Ecto neural progenitor cell (in vitro differentiated cells): ENCODE data around the gene PIK3C2B.
"Not testable (repeated sequence)": the region's sequence is repeated elsewhere in the genome, so short reads cannot be mapped to it uniquely, and the experiment has no call there.

ENCODE experiments used
- DNase-seq: peaks from one replicate; pipeline ENCODE4 v3.0.0-alpha.2; 2018; ENCODE audit warnings: low spot score

PIK3C2B gene, protein sequence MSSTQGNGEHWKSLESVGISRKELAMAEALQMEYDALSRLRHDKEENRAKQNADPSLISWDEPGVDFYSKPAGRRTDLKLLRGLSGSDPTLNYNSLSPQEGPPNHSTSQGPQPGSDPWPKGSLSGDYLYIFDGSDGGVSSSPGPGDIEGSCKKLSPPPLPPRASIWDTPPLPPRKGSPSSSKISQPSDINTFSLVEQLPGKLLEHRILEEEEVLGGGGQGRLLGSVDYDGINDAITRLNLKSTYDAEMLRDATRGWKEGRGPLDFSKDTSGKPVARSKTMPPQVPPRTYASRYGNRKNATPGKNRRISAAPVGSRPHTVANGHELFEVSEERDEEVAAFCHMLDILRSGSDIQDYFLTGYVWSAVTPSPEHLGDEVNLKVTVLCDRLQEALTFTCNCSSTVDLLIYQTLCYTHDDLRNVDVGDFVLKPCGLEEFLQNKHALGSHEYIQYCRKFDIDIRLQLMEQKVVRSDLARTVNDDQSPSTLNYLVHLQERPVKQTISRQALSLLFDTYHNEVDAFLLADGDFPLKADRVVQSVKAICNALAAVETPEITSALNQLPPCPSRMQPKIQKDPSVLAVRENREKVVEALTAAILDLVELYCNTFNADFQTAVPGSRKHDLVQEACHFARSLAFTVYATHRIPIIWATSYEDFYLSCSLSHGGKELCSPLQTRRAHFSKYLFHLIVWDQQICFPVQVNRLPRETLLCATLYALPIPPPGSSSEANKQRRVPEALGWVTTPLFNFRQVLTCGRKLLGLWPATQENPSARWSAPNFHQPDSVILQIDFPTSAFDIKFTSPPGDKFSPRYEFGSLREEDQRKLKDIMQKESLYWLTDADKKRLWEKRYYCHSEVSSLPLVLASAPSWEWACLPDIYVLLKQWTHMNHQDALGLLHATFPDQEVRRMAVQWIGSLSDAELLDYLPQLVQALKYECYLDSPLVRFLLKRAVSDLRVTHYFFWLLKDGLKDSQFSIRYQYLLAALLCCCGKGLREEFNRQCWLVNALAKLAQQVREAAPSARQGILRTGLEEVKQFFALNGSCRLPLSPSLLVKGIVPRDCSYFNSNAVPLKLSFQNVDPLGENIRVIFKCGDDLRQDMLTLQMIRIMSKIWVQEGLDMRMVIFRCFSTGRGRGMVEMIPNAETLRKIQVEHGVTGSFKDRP (N-terminal part only)

DNA sequence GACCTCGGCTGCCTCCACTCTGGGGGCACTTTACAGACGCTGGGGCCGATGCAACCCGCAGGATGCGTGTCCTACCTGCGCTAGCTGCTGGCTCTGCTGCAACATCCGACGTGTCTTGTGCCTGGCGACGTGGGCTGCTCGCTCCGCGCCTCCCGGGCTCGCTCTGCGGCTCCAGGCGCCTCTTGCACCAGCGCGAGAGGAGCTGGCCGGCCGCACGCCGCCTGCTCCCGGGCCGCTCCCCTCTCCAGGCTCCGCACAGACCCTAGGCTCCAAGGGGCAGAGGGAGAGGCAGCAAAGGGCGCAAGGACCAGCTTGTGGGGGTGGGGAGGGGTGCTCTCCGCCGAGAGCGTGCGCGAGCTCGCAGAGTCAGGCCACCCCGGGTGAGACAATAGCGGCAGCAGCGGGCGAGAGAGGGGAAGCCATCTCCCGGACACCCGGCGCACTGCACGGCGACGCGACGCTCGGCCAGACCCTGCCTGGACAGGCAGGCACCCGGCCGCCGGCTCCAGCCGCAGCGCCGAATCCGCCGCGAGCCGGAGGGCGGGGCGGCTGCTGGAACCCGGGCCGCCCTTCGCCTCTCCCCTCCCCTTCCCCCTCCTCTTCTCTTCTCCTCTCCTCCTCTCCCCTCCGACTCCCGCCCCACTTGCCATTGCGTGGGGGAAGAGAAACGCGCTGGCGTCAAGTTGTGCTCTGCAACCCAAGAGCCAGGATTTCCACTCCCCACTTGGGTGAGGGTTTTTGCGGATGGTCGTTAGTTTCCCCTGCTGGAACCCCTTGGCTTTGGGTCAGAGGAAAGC is at the start of gene PIK3C2B:
Gene PIK3C2B (minus strand): TSS at position 525 of the 797 bp plus-strand sequence. CDS start 25,003 bp downstream, outside the sequence.
- DNase-seq, result peak; percentile 91

DNA sequence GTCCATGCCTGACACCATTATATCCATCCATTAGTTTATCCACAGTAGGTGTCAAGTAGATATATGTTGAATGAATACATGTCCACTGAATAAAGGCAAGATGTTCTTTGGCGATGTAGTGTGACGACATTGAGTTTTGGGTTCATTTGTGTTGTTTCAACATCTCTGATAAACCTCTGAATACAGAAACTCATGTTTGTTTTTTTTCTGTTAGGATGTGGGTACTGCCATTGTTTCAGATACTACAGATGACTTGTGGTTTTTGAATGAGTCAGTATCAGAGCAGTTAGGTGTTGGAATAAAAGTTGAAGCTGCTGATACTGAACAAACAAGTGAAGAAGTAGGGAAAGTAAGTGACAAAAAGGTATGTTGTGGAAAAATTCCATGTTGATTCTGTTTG is 49.7 kb upstream of the PIK3C2B start:
- no peak for DNase-seq

DNA sequence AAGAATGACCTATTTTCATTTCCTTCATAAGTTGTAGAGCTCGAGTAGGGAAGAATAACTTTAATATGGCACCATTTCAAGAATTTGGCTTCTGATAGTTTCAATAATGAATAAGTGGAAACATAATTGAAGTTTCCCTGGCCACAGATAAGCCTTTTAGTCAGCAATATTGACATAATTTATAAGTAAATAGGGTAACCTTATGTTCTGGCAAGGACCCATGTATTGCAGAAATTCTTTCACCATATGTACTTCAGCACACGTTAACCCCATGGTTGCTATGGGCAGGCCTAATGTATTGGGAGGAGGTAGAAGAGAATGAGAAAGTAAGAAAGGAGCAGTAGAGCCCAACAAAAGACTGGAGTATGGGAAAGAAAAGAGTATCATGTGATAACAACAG is 47.0 kb upstream of the PIK3C2B start:
- no peak for DNase-seq

DNA sequence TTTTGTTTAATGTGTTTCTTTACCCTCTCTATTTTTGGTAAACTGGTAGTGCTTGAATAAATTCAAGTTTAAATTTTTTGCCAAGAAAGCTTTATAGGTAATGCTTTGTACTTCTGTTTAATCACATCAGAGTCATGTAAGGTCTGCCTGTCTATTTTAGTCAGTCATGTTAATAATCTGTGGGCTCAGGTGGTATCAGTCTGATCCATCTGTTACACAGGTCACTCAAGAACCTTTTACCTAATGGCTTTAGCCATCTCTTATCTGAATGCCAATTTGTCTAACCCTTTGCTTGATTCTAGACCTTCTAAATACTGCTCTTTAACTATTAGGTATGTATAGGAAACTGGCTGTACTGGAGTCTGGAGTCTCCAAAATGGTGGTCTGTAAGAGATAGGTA is 38.2 kb upstream of the PIK3C2B start:
- DNase-seq, result no peak

DNA sequence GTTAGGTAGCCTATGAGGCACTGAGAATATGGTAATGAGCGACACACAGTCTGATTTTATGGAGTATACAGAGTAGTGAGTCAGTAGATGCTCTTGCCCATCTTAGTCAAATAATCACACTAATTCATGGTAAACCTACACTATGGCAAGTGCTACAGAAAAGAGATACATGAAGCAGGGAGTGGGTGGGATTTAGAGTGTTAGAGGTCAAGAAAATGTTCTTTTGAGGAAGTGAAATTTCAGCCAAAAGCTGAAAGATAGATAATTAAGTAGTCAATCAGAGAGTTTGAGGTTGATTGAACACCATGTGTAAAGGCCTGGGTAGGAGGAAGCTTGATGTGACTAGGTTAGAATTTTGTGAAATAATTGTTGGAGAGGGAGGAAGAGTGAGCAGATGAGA is 36.3 kb upstream of the PIK3C2B start:
- no peak for DNase-seq

DNA sequence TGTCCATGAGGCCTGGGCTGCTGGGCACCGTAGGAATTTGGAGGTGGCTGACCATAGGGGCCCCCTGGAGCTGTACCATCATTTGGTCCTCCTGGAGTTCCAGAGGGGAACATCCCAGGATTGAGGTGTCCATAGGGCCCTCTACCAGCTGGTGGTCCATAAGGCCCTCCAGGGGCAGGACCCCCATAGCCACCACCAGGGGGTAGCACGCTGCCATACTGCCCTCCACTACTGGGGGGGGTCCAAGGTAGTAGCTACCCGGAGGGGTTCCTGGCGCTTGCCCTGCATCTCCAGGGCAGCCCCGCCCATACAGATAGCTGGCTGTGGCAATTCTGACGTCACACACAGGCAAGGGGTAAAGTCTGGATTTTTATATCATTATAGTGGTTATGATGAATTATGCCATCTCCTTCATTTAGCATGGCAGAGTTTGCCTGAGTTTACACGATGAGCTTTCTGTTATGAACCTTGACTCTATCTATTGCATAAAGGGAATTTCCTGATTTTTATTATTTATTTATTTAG is 34.8 kb upstream of the PIK3C2B start:
- DNase-seq, result no peak

DNA sequence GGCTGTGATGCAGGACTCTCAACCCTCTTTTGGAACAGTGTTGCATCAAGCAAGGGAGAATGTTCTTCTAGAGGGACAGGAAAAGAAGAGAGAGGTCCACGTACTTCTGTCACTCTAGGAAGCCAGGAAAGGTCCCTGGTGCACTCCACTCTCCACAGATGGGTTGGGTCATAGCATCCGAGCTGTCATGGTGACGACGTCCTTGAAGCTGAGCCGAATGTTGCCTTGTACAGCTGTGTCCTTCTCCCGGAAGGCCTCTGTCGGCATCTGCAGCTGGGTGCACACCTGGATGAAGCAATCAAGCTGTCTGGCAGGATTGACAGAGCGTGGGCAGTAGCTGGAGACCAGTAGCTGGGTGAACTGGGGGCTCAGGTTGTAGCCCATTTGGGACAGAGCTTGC is 34.1 kb upstream of the PIK3C2B start:
- DNase-seq, result no peak

DNA sequence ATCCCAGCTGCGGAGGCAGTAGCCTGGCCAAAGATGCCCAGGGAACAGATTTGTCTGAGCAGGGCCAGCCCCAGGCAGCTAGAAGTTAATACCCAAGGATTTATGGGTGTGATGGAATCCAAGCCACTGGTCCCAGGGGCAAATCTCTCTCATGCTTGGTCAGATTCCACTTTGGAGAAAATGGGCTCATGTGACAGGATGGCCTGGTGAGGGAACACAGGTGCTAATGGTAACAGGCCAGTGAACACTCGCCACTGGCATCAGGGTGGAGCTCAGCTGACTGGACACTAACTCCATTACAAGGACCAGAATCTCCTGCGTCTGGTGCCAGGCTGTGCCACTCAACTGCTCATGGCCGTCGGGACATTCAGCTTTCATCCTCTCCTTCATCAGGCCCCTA is 33.6 kb upstream of the PIK3C2B start:
- no peak for DNase-seq

DNA sequence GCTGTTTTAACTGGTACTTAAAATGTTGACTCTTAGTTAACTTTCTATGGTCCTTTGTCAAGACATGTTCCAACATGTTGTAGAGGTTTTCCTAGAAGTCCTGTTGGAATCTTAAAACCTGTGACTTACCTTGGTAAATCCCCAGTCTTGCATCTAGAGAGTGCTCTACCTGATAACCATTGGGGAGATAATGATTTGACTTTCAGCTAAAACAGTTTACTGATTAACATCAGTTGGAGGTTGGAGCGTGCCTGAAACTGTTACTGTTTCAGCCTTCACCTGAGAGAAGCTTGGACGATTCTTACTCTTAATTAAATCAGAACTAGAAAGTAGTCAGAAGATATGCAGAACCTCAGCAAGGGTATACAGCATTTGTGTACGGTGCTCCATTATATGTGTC is 30.4 kb upstream of the PIK3C2B start:
- no peak for DNase-seq

DNA sequence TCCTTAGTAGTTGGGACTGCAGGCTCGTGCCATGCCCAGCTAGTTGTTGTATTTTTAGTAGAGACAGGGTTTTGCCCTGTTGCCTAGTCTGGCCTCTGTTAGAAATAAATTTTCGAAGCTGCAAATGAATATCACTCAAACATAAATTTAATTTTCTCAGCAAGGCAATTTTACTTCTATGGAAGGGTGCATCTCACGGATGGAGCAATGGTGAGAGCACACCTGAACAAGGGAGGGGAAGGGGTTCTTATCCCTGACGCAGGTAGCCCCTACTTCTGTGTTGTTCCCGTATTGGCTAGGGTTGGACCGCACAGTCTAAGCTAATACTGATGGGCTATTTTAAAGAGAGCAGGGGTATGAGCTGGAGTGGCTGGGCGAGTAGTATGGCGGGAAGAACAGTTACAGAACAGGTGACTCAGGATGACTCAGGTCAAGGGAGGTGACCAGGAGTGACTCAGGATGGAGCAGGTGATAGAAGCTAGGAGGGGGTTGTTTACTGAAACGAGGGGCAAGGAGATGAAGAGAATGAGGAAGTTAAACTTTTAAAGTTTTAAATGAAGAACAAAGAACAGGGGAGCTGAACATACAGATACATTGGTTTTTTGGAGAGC is 29.1 kb upstream of the PIK3C2B start:
- no peak for DNase-seq

DNA sequence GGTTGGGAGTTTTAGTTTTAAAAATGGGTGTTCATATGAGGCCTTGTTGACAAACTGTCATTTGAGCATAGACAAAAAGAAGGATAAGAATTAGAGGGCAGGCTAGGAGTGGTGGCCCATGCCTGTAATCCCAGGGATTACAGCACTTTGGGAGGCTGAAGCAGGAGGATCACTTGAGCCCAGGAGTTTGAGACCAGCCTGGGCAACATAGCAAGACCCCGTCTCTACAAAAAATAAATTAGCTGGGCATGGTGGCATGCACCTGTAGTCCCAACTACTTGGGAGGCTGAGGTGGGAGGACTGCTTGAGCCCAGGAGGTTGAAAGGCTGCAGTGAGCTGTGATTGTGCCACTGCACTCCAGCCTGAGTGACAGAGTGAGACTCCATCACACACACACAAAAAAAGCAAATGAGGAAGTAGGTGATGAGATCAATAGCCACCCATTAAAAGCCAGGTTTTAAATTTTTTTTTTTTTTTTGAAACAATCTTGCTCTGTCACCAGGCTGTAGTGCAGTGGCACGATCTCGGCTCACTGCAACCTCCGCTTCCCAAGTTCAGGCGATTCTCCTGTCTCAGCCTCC is 27.4 kb upstream of the PIK3C2B start:
- not testable (repeated sequence) for DNase-seq

DNA sequence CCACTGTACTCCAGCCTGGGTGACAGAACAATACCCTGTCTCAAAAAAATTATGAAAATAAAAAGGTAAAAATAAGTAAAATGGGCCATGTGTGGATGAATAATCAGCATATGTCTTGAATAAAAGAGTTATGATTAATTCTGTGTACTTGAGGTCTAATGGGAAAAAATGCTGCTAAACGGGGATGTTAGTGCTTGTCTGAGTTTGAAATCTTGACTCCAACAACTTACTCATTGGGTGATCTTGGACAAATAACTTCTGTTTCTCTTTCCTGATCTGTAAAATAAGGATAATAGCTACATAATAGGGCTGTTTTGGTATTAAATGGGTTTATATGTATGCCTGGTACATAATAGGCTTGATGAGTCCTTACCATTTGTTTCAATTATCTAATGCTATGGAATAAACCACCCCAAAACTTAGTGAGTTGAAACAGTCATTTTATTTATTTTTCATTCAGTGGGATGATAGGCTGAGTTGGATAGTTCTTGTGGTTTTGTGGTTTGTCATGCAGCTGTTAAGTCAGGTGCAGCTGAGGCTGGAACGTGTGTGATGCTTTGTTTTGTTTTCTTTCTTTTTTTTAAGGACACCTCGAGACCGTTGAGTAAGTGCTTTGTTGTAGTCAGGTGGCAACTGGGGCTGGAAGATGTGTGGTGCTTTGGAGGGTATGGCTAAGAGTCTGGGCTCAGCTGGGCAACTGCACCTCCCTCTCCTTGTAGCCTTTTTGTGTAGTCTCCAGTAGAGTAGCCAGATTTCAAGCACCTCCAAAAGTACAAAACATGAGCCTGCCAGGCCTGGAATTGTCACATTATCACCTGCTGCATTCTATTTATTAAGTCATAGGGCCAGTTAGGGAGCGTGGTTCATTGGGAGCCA is 26.5 kb upstream of the PIK3C2B start:
- no peak for DNase-seq

DNA sequence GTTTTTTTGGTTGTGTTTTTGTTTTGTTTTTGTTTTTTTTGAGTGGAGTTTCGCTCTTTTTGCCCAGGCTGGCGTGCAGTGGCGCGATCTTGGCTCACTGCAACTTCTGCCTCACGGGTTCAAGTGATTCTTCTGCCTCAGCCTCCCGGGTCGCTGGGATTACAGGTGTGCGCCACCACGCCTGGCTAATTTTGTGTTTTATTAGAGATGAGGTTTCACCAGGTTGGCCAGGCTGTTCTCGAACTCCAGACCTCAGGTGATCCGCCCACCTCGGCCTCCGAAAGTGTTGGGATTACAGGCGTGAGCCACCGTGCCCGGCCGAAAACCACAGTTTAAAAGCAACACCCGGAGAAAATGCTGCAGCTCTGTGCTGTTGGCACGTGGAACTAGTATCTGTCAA is 22.8 kb upstream of the PIK3C2B start:
- not testable (repeated sequence) for DNase-seq

DNA sequence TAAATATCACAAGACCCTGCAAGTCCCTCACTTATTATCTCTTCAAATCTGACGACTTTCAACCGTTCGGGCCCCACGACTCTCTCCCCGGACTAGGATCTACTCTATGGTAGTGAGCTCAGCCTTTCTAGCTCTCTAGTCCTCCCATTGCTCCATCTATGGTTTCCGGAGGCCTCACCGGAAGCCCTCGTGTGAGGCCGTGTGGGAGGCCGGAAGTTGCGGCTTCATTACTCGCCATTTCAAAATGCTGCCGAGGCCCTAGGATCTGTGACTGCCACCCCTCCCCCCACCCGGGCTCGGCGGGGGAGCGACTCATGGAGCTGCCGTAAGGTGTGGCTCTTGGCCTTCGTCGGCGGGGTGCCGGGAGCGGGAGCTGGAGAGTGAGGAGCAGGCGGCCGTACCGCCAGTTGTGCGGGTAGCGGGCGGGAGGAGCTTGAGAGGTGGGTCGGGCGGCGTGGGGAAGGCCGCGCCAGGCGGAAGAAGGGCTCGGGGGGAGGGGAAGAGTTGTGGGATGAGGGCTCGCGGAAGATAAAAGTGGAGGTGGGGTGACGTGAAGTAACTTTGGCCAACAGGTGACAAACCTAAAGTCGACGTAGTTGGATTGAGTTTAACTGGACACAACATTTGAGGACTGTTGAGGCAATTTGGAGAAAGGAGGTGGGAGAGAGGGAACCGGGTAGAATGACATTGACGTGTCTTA is 21.7 kb upstream of the PIK3C2B start, which contains the start of gene MDM4:
Gene MDM4 (plus strand): TSS at position 227 of the 700 bp plus-strand sequence. CDS start 9,113 bp downstream, outside the sequence.
- DNase-seq, result peak; percentile 92

DNA sequence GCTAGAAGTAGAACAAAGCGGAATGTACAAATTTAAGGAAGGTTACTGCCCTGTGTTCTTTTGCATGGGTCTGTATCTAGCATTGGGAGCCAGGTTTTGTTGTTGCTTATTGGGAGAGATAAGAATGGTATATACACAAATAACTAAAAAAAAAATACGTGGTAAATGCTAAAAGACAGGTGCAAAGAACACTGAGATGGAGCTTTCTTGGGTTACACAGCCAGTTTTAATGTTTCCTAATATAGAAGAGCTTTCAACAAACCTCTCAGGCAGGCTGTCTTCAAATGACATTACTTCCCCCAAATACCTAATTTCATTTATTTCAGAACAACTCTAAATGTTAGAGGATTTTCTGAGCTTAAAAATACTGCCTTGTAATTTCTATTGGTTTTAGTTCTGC is 20.2 kb upstream of the PIK3C2B start:
- DNase-seq, result no peak

DNA sequence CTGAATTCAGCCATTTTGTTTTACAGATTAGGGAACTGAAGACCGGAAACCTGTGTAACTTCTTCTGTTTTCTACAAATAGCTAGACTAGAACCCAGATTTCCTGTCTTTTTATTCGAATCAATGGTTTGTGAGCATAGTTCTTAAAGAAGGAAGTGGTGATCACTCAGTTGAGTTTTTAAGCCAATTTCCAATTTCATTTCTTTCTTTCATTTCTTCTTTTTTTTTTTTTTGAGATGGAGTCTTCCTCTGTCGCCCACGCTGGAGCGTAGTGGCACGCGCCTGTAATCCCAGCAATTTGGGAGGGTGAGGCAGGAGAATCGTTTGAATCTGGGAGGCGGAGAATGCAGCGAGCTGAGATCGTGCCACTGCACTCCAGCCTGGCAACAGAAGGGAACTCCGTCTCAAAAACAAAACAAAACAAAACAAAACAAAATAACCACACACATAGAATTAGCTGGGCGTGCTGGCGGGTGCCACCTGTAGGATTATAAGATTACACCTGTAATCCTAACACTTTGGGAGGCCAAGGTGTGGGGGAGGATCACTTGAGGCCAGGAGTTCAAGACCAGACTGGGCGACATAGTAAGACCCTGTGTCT is 18.6 kb upstream of the PIK3C2B start:
- no peak for DNase-seq

DNA sequence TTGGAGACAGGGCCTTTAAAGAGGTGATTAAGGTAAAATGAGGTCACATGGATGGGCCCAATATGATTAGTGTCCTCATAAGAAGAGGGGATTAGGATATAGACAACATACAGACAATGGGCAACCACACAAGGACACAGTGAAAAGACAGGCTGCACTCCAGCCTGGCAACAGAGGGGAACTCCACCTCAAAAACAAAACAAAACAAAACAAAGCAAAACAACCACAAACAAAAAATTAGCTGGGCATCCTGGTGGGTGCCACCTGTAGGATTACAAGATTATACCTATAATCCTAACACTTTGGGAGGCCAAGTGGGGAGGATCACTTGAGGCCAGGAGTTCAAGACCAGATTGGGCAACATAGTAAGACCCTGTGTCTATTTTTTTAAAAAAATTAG is 16.8 kb upstream of the PIK3C2B start:
- no peak for DNase-seq

DNA sequence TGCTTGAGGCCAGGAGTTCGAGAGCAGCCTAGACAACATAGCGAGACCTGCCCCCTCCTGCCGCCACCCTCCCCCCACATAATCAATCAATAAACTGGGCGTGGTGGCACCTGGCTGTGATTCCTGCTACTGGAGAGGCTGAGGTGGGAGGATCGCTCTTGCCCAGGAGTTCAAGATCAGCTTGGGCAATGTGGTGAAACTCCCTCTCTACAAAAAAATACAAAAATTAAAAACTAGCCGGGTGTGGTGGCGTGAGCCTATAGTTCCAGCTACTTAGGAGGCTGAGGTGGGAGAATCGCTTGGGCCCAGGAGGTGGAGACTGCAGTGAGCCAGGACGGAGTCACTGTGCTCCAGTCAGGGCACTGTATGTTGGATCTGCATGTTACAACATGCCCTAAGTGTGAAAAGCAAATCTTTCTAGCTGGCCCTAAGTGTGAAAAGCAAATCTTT is 14.6 kb upstream of the PIK3C2B start:
- no peak for DNase-seq
